Measurements from ENCODE around the gene FOXC2.

FOXC2 gene

GRCh38 chr16:86593913-86594620 is 27.4 kb downstream of the FOXC2 start:
- no peak for DNase-seq

GRCh38 chr16:86594721-86595120 is 28.1 kb downstream of the FOXC2 start:
- no peak for DNase-seq

GRCh38 chr16:86595983-86596605 is 29.5 kb downstream of the FOXC2 start:
- DNase-seq: peak; percentile 74

- DNase-seq: no peak
Measured at GRCh38 chr16:86597126-86597879, 30.7 kb downstream of the FOXC2 start.

- DNase-seq: no peak
Measured at GRCh38 chr16:86597880-86598606, 31.4 kb downstream of the FOXC2 start.

- peak; percentile 45 for DNase-seq
Measured at GRCh38 chr16:86598607-86599565, 32.3 kb downstream of the FOXC2 start.

- DNase-seq: no peak
Measured at GRCh38 chr16:86601356-86601755, 34.7 kb downstream of the FOXC2 start.

GRCh38 chr16:86602521-86602920 is 35.9 kb downstream of the FOXC2 start:
- no peak for DNase-seq

- DNase-seq: no peak
Measured at GRCh38 chr16:86604436-86605193, 38.0 kb downstream of the FOXC2 start.

GRCh38 chr16:86605950-86606349 is 39.3 kb downstream of the FOXC2 start:
- no peak for DNase-seq

- no peak for DNase-seq
Measured at GRCh38 chr16:86608301-86608747, 41.7 kb downstream of the FOXC2 start.

GRCh38 chr16:86609115-86609514 is 42.5 kb downstream of the FOXC2 start:
- peak; percentile 94 for DNase-seq

- DNase-seq: no peak
Measured at GRCh38 chr16:86609661-86610060, 43.0 kb downstream of the FOXC2 start.

GRCh38 chr16:86610779-86611524 is 44.3 kb downstream of the FOXC2 start:
- no peak for DNase-seq

GRCh38 chr16:86611525-86611855 is 44.9 kb downstream of the FOXC2 start:
- DNase-seq: no peak

GRCh38 chr16:86611941-86612340 is 45.3 kb downstream of the FOXC2 start:
- no peak for DNase-seq

GRCh38 chr16:86614699-86615098 is 48.1 kb downstream of the FOXC2 start:
- no peak for DNase-seq

GRCh38 chr16:86616906-86617305 is 50.3 kb downstream of the FOXC2 start:
- no peak for DNase-seq

- DNase-seq: no peak
Measured at GRCh38 chr16:86618431-86619238, 52.0 kb downstream of the FOXC2 start.

All from kidney glomerular epithelial cell (primary cell).